Left hindlimb (tissue), 1 donor: ENCODE results near the gene ABHD14A.
A peak's percentile ranks its signal among the peaks of the same experiment; 100 is the strongest.
"Not testable (repeated sequence)": the region's sequence is repeated elsewhere in the genome, so short reads cannot be mapped to it uniquely, and the experiment has no call there.

Source experiments
- DNase-seq: peaks from one replicate; pipeline ENCODE4 v3.0.0-alpha.2; 2018

ABHD14A gene

DNA sequence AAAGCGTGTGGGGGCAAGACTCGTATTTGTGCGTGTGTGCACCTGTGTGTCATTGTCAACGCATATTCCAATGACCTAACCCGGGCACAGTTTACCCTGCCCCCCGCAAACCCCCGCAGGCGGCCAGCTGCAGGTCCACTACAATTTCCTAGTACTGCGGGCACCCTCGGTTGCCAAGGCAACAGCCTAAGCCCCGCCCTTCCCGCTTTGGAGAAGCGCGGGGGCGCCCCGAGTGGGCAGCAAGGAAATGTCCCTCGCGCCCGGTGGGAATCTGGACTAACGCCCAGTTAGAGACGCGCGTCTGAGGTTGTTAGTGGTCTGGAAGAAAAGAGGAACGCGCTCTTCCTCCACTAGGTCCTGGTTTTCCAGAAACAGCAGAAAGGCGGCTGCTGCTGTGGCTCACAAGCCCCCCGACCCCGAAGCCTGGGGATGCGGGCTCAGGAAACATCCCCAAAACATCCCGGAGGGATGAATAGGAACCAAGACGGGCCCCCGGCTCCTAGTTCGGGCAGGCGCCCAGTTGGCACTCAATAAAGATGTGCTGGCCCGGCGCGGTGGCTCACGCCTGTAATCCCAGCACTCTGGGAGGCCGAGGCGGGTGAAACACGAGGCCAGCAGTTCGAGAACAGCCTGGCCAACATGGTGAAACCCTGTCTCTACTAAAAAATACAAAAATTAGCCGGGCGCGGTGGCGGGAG is 1.1 kb downstream of the ABHD14A start:
- DNase-seq = peak; percentile 82

DNA sequence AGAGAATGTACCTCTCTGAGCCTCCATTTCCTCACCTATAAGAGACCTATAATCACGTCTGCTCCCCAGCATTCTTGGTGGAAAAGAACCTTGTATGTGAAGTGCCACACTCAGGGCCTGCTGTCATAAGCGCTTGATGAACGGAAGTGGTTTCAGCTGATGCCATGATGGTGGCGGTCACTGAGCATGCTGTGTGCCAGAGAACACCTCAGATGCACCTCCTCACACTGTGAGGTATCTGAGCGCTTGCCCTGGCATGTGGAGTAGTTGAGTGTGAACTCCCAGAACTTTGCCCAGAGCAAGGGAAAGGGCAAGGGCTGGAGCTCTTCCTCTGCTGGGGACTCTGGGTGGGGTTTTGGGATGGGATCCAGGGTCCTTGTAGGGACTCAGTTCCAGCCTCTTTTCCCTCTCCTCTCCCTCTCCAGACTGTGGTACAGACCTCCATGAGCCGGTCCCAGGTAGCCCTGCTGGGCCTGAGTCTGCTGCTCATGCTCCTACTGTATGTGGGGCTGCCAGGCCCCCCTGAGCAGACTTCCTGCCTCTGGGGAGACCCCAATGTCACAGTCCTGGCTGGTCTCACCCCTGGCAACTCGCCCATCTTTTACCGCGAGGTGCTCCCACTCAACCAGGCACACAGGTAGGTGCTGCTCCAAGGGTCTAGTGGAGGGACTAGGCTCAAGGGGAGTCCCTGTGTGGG is 2.7 kb downstream of the ABHD14A start:
- no peak for DNase-seq

DNA sequence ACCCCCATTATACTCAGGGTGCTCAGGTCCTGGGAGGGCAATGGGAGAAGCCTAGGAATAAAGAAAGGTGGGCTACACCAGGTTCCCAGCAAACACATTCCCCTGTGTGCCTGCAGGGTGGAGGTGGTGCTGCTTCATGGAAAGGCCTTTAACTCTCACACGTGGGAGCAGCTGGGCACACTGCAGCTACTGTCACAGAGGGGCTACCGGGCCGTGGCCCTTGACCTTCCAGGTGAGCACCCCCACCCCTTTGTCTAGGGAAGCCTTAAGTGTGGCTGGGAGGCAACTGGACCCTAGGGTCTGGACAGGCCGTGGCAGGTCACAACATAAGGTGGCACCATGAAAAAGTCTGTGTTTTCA is 3.3 kb downstream of the ABHD14A start:
- DNase-seq = no peak

DNA sequence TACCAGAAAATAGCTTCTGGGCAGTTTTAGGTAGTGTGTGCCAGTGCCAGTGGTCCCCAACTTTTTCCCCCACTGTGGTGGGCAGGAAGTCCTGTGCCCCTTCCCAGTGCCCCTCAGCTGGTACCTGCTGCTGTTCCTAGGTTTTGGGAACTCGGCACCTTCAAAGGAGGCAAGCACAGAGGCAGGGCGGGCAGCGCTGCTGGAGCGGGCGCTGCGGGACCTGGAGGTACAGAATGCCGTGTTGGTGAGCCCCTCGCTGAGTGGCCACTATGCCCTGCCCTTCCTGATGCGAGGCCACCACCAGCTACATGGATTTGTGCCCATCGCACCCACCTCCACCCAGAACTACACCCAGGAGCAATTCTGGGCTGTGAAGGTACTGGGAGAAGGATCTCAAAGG is 5.4 kb downstream of the ABHD14A start:
- DNase-seq = no peak

DNA sequence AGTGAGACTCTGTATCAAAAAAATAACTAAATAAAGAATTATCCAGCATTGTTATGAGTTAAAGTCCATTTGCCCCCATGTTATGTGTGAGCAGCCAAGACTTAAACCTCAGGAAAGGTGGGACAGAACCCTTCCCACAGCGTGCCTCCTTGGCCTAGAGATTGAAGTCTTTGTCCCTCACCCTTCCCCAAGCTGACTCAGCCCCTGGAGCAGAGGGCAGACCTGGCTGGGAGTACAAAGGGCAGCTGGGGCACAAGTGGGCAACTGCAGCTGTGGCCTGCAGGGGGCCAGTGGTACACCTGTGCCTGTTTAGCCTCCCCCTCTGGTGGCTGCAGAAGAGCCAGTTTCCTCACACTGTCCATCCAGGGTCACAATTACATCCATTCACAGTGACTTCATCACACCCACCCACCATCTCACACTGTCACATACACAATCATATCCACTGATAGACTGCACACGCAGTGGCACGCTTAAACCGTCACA is 7.5 kb downstream of the ABHD14A start:
- DNase-seq = no peak

DNA sequence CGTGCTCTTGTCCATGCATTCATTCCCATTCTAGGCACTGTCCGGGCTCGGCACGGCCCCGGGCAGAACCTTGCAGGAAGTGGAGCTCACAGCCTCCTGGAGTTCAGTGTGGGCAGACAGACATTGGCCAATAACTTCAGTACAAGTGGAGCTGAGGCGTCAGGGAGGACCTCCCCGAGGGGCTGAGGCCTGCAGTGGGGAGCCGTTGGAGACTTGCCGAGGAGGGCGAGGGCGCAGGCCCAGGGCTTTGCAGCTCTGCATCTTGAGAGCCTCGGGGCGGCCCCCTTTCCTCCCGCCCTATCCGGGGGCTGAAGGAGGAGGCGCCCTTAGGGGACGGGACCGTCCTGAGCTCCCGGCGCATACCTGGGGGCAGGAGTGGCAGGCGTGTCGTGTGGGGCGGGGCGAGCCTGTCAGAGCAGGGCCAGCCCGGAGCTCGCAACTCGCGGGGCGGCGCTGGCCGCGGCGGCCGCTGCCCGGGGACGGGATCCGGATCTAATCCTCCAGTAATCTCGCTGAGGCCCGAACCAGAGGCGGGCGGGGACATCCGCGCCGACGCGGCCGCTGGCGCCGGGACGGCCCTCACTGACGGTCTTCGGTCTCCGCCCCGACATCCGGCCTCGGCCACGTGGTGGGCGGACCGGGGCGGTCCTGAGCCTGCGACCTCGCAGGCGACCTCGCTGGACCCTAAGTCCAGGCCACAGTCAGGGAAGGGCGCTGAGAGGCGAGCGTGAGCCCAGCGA is 8.1 kb downstream of the ABHD14A start, which contains the start of gene ACY1:
ACY1 (plus strand) TSS at position 698 of the 740 bp plus-strand sequence. CDS start 530 bp downstream, outside the sequence.
- DNase-seq = peak; percentile 90

DNA sequence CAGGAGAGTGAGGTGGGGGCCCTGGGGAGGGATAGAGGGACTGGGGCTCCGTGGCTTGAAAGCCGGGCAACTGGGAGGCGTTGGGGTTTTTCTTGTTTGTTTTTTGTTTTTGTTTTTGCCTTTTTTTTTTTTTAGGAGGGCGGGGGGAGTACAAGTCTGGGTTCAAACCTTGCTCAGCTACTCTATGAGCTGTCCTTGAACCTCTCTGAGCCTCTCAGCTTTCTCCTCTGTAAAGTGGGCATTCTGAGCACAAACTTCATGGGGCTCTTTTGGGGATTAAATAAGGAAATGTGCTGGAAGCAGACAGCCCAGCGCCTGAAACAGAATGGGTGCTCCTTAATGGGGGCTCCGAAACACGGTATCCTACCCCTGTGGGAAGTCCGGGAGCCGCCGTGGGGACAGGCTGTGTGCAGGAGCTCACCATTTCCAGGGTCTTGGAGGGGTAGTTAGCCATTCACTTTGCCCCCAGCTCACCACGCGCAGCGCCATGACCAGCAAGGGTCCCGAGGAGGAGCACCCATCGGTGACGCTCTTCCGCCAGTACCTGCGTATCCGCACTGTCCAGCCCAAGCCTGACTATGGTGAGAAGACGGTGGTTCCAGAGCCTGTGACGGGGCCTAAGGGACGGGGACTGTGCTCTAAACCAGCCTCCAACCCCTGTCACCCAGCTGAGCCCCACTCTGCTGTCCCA is 8.9 kb downstream of the ABHD14A start:
- no peak for DNase-seq

DNA sequence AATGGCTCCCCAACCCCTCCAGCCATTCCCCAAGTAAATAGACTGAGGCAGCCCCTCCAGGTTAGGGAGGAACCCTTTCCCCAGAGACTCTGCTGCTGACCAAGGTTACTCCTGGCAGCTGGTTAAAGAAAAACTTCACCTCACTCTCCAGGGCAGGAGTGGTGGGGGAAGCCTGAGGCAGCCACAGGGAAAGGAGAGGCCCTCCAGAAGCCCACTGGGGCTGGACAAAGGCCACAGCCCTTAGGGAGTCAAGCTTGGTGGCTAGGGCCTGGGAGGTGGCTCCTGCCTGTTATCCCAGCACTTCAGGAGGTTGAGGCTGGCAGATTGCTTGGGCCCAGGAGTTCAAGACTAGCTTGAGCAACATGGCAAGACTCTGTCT is 9.4 kb downstream of the ABHD14A start:
- DNase-seq = no peak

DNA sequence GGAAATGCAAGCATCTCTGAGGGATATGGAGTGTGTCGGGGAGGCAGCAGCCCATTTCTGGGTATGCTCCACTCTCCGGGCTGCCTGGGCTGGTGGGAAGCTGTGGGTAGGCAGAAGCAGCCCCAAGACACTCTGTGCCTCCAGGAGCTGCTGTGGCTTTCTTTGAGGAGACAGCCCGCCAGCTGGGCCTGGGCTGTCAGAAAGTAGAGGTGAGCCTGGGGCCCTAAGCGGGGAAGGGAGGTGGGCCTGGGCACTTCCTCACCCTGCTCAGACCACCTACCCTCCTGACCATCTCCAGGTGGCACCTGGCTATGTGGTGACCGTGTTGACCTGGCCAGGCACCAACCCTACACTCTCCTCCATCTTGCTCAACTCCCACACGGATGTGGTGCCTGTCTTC is 10.2 kb downstream of the ABHD14A start:
- DNase-seq = no peak

DNA sequence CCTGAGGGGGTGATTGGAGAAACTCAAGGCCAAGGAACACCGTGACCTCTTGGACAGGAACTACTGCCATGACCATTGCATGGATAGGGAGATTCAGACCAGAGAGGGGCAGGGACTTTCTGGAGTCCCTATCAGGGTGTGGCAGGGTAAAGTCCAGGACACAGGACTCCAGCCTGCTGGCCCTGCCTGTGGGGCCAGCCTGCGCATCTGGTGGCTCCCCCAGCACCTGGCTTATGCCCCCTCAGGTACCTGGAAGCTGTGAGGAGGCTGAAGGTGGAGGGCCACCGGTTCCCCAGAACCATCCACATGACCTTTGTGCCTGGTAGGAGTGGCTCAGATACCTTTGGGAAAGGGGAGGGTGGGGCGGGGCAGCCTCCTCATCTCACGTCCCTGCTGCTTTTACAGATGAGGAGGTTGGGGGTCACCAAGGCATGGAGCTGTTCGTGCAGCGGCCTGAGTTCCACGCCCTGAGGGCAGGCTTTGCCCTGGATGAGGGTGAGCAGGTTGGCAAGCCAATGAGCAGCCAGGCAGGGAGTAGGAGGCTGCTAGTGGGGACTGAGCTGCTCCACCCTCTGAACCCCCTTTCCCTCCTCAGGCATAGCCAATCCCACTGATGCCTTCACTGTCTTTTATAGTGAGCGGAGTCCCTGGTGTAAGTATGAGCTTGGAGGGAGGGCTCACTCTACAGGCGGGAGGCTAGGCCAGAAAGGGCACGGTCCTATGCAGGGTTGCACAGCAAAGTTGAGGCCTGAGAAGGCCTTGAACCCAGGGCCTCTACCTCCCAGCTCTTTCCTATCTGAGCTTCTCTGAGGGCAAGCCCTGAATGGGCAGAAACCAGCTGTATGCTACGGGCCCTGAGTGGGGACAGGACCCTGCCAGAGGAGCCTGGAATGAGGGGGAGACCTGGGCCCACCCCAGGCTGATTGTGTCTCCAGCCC is 11.4 kb downstream of the ABHD14A start:
- DNase-seq = no peak

DNA sequence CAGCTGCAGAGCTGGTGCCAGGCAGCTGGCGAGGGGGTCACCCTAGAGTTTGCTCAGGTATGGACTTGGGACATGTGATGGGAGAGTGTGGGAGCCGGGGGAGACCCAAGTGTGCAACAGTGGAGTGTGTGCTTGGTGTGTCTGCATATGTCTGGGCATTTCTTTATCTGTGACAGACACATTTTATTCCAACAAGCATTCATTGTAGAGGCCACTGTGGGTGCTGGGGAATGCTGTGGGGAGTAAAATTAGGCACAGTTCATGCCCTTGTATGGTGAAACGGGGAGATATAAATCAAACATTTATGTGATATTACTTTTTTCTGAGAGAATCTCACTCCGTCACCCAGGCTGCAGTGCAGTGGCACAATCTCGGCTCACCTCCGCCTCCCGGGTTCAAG is 12.7 kb downstream of the ABHD14A start:
- no peak for DNase-seq

DNA sequence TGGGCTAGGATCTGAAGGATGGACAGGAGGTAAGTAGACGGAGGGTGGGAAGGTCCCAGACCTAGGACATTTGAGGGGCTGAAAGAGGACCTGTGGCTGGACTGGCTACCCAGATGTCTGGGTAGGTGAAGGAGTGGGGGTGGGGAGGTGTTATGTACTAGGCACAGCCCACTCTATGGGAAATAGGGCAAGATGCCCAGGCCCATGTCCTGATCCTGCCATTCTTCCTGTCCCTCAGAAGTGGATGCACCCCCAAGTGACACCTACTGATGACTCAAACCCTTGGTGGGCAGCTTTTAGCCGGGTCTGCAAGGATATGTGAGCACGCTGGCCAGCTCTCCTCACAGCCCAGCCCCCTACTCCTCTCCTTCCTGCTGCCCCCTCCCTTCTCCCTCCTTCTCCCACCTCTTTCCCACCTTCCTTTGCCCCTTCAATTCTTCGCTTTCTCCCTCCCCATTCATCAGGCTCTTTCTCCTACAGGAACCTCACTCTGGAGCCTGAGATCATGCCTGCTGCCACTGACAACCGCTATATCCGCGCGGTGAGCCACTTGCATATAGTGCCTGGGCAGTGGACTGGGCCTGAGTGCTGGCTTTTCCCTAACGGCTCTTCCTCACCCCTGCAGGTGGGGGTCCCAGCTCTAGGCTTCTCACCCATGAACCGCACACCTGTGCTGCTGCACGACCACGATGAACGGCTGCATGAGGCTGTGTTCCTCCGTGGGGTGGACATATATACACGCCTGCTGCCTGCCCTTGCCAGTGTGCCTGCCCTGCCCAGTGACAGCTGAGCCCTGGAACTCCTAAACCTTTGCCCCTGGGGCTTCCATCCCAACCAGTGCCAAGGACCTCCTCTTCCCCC is 13.7 kb downstream of the ABHD14A start:
- DNase-seq = no peak

DNA sequence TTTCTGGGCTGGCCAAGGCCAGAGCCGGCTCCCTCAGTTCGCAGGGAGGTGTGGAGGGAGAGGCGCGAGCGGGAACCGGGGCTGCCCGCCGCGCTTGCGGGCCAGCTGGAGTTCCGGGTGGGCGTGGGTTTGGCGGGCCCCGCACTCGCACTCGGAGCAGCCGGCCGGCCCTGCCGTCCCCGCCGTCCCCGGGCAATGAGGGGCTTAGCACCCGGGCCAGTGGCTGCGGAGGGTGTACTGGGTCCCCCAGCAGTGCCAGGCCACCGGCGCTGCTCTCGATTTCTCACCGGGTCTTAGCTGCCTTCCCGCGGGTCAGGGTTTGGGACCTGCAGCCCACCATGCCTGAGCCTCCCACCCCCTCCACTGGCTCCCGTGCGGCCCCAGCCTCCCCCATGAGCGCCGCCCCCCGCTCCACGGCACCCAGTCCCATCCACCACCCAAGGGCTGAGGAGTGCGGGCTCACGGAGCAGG is 15.7 kb downstream of the ABHD14A start:
- not testable (repeated sequence) for DNase-seq

DNA sequence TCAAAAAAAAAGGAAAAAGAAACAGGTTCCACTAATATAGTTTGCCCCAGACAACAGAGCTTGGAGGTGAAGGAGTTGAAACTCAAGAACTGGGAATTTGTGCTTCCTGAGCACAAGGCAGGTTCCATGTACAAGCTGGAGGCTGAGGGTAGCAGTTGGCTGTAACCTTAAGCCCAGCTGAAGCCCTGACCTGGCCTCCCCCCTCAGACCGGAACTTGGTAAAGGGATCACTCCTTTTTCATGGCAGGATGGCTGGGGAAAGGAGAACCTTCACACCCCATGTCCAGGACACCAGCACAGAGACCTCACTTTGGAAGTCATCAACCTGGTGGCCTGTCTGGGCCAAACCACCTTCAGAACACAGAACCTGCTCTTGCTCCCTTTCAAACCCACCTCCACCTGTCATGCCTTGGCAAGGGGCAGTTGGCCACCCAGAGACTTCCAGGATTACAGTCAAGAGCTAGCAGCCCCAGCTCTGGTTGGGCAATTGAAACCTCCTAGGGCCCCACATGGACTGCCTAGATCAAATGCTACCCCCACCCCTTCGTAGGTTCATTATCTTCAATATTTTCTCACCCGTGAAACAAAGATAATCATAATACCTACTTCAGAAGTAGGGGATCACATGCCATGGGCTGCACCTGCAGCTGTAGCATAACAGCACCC is 17.3 kb downstream of the ABHD14A start:
- DNase-seq = no peak

DNA sequence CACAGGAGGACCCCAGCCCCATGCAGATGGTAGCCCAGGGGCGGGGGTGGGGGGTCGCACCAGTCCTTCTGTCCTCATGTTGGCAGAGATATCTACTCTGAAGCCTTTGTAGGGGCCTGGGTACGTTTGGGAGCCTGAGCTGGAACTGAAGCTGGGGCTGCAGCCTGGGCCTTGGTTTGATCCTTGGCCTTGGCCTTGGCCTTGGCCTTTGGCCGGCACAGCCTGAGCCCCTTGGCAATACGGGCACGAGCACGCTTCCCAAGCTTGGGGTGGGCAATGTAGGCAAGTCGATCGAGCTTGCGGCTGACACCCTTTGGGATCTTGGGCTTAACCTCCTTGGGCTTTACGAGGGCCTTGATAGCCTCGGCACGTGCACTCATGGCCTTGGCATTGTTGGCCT is 18.8 kb downstream of the ABHD14A start:
- not testable (repeated sequence) for DNase-seq

DNA sequence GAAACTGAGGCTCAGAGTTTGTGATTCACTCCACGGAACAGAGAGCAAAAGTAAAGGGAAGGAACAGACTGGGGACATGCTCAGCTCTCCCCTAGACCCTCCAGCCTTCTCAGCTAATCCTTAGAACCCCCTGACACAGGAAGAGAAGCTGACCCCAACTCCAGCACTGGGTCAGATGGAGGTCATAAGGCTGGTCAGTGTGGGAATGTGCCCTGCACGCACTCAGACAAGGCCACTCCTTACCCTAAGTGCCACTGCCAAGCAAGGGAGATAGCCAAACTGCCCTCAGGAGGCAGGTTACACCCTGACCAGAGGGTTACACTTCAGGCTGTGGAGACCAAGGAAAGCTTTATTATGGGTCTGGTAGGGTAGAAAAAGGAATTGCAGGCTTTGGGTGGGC is 19.7 kb downstream of the ABHD14A start:
- no peak for DNase-seq

DNA sequence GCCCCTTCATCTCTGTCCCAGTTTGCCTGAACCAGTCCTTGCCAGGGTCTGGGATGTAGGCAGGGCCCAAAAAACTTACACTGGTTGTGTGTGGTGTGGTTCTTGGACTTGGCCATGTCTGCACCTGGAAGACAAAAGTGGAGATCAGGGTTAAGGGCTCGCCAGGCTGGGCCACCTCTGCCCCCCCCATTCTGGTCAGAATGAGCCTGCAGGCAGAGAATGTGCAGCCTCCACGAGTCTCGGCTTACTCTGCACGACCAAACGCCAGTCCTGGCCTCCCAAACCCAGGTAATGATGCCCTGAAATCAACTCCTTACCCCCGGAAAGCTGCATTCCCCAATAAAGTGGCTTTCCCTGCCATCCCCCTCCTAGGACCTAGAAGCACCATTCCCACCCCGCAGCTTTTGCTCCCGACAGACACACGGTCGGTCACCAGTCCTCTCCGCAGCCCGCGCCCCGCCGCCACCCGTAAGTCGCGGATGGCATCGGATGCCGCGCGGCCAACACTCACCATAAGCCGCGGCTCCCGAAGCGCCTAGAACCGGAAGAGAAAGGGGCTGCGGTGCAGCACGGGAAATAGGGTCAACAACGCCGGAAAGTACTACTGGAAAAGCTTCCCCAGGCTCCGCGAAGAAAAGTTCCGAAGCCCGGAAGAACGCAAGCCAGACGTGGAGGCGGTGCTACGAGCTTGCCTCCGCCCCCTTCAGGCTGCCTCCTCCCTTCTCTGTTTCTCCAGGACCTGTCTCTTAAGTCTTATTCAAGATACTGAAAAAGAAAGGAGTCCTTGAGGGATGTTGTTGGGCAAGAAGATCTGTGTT is 20.7 kb downstream of the ABHD14A start, which contains the start of gene RPL29:
RPL29 (minus strand) TSS at position 550 of the 818 bp plus-strand sequence; CDS start at position 116, 434 bp downstream.
- DNase-seq = peak; percentile 95

DNA sequence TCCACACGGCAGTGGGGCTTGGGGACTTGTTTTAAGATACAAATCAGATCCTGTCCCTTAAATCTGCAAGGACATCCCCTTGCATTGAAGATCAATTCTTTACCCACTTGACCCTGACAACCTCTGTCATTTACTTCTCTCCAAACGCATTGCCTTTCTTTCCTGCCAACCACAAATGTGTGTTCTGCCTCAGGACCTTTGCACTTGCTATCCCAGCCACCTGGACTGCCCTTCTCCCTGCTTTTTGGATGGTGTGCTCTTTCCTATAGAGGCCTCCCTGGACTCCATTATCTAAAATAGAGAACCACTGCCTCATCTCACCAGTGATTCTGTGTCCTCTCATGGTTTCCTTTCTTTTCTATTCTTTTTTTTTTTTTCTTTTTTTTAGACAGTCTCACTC is 22.3 kb downstream of the ABHD14A start:
- no peak for DNase-seq

DNA sequence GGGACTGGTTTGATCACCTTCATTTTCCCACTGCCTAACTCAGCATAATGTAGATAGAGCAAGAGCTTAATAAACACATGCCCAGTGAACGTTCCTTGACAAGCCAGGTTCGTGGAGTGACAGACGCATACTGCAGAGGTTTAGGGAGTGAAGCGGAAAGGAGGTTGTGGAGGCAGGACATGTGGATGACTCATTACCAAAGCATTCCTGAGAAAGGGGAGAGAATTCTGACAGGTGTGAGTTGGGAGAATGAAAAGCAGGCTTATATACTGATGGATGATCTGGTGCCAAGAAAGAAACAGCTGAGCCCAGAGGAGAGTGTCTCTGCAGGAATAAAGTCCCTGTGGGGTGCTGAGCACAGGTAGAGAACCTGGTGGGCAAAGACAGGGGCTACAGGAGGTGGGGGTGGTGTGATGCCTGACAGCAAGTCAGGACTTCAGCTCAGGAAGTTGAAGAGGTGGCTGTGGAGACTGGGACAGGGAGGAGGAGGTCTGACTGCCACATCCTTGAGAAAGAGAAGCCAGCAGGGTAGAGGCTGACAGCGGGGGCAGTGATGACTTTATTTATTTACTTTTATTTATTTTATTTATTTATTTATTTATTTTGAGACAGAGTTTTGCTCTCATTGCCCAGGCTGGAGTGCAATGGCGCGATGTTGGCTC is 23.2 kb downstream of the ABHD14A start:
- no peak for DNase-seq
